MM.1S (cell line): Measurements from ENCODE around the gene DDB1.

Source experiments
- DNase-seq: peaks from one replicate; pipeline ENCODE4 v3.0.0-alpha.2; 2015
- H2AFZ ChIP-seq: fragments of 300-600 bp; sonication (generic); 2 replicates; pipeline ENCODE4 v1.6.0; 2016; ENCODE audit warnings: antibody characterized with exemption, low read length
- H3F3A ChIP-seq: fragments of 300-600 bp; sonication (generic); 2 replicates; pipeline ENCODE4 v1.6.1; 2016; ENCODE audit warnings: mild to moderate bottlenecking, antibody characterized with exemption, low read length, moderate library complexity, mixed read lengths; ENCODE audit not compliant: insufficient read depth
- H3K27ac ChIP-seq: fragments of 300-600 bp; sonication (generic); 2 replicates; pipeline ENCODE4 v1.5.1; 2016; ENCODE audit warnings: mild to moderate bottlenecking, low read length
- H3K27me3 ChIP-seq: fragments of 300-600 bp; sonication (generic); replicated peaks from 2 replicates; pipeline ENCODE4 v1.6.0; 2016; ENCODE audit warnings: low read length; ENCODE audit not compliant: insufficient read depth
- H3K36me3 ChIP-seq: fragments of 300-600 bp; sonication (generic); replicated peaks from 2 replicates; pipeline ENCODE4 v1.6.1; 2016; ENCODE audit warnings: mild to moderate bottlenecking, low read length, mixed read lengths; ENCODE audit not compliant: insufficient read depth
- H3K4me1 ChIP-seq: fragments of 300-600 bp; sonication (generic); 2 replicates; pipeline ENCODE4 v1.6.1; 2016; ENCODE audit warnings: low read length, mixed read lengths
- H3K4me2 ChIP-seq: fragments of 300-600 bp; sonication (generic); 2 replicates; pipeline ENCODE4 v1.6.0; 2016; ENCODE audit warnings: low read depth, low read length
- H3K4me3 ChIP-seq: fragments of 300-600 bp; sonication (generic); 2 replicates; pipeline ENCODE4 v1.5.1; 2016; ENCODE audit warnings: low read length, mixed read lengths
- H3K79me2 ChIP-seq: fragments of 300-600 bp; sonication (generic); 2 replicates; pipeline ENCODE4 v1.6.1; 2016; ENCODE audit warnings: mixed run types, low read length, mixed read lengths
- H3K9ac ChIP-seq: fragments of 300-600 bp; sonication (generic); 2 replicates; pipeline ENCODE4 v1.6.1; 2016; ENCODE audit warnings: low read length, mixed read lengths
- H3K9me2 ChIP-seq: fragments of 300-600 bp; sonication (generic); replicated peaks from 2 replicates; pipeline ENCODE4 v1.6.1; 2016; ENCODE audit warnings: mild to moderate bottlenecking, low read length, mixed read lengths; ENCODE audit not compliant: insufficient read depth
- H3K9me3 ChIP-seq: fragments of 300-600 bp; sonication (generic); replicated peaks from 2 replicates; pipeline ENCODE4 v1.6.1; 2016; ENCODE audit warnings: mild to moderate bottlenecking, low read length, mixed read lengths; ENCODE audit not compliant: insufficient read depth
- H4K20me1 ChIP-seq: fragments of 300-600 bp; sonication (generic); 2 replicates; pipeline ENCODE4 v1.6.1; 2016; ENCODE audit warnings: mild to moderate bottlenecking, low read length, moderate library complexity, mixed read lengths; ENCODE audit not compliant: insufficient read depth
- CTCF ChIP-seq: fragments of 300-600 bp; sonication (generic); IDR thresholded peaks from 2 replicates; pipeline ENCODE4 v1.5.1; 2016; ENCODE audit warnings: antibody characterized with exemption, low read length, mixed read lengths
- EZH2 ChIP-seq: fragments of 300-600 bp; sonication (generic); optimal IDR thresholded peaks from 2 replicates; pipeline ENCODE3; 2017; ENCODE audit warnings: low read depth, mild to moderate bottlenecking, antibody characterized with exemption, low read length, mixed read lengths
- EZH2phosphoT487 ChIP-seq: fragments of 300-600 bp; sonication (generic); IDR thresholded peaks from 2 replicates; pipeline ENCODE4 v1.6.1; 2018; ENCODE audit warnings: antibody characterized with exemption, low read length

DDB1 gene

DNA sequence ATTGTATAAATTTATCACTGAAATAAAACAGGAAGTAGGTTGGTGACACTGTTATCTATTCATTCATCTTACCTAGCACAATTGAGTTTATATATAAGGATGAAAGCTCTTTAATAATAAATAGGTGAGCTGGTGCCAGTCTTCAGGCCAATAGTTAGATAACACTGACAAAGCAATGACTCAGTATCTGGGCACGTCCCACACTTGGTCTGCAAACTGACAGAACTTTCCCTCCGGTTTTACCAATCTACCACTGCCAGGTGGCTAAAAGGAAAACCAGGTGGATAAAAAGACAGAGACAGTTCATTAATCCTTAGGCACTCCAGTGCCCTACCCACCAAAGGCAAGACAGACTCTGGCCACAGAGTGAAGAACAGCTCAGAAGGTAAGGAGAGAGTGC is 17.6 kb downstream of the DDB1 start:
- Histone ChIP-seq H3K27me3 (no peaks in the 10 kb centered on the region), H3K27ac (no peak overlapping the region), H3K79me2 (no peaks in the 10 kb centered on the region), H3F3A (no peaks in the 10 kb centered on the region), H3K9me3 (no peaks in the 10 kb centered on the region), H3K4me1 (no peaks in the 10 kb centered on the region), H3K9me2 (no peaks in the 10 kb centered on the region), H2AFZ (no peak overlapping the region), H3K4me2 (no peak overlapping the region), H3K9ac (no peak overlapping the region), H3K36me3 (peaks cover 23% of the 10 kb centered on the region), H3K4me3 (no peak overlapping the region), H4K20me1 (no peaks in the 10 kb centered on the region)
- DNase-seq, result no peak
- no peak for TF ChIP-seq EZH2phosphoT487
- no peak for TF ChIP-seq EZH2
- TF ChIP-seq CTCF, result no peak

- H3F3A ChIP-seq, result no peaks in the 10 kb centered on the region
- no peaks in the 10 kb centered on the region for H3K9me2 ChIP-seq
- H3K4me3 ChIP-seq, result no peak overlapping the region
- H3K9me3 ChIP-seq, result no peaks in the 10 kb centered on the region
- no peaks in the 10 kb centered on the region for H3K27me3 ChIP-seq
- H3K36me3 ChIP-seq, result peaks cover 26% of the 10 kb centered on the region
- H4K20me1 ChIP-seq, result no peaks in the 10 kb centered on the region
- no peak for TF ChIP-seq EZH2
- TF ChIP-seq CTCF, result no peak
- TF ChIP-seq EZH2phosphoT487, result no peak
- no peaks in the 10 kb centered on the region for H3K79me2 ChIP-seq
- no peak overlapping the region for H2AFZ ChIP-seq
- no peak overlapping the region for H3K4me2 ChIP-seq
- no peaks in the 10 kb centered on the region for H3K4me1 ChIP-seq
- H3K9ac ChIP-seq, result no peak overlapping the region
- DNase-seq, result no peak
- H3K27ac ChIP-seq, result no peak overlapping the region
These were observed 22.2 kb downstream of the DDB1 start for GRCh38 chr11:61310749-61311148.

DNA sequence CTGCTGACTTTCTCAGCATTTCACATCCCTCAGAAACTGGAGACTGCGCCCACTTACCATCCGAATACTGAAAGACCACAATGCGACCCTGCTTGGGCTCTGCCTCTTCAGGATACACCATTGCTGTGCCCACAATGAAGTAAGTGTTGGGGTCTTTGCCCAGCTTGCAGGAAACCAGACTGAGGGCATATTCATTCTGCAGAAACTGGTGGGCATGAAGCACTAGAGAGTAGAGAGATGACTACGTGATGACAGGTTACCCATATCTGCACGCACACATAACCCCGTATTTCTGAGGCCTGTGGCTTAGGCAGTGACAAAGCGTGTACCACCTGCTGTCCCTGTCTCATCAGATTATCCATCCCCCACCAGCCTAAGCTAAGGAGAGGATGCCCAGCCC is 23.2 kb downstream of the DDB1 start:
- no peak overlapping the region for H3K27ac ChIP-seq
- H3K4me1 ChIP-seq, result no peaks in the 10 kb centered on the region
- DNase-seq, result no peak
- H3K9me3 ChIP-seq, result no peaks in the 10 kb centered on the region
- no peak overlapping the region for H3K4me3 ChIP-seq
- H2AFZ ChIP-seq, result no peak overlapping the region
- no peak overlapping the region for H3K4me2 ChIP-seq
- no peaks in the 10 kb centered on the region for H3K79me2 ChIP-seq
- H3K9me2 ChIP-seq, result no peaks in the 10 kb centered on the region
- H3K36me3 ChIP-seq, result peaks cover 26% of the 10 kb centered on the region
- TF ChIP-seq EZH2 (no peak), CTCF (no peak), EZH2phosphoT487 (no peak)
- H3K9ac ChIP-seq, result no peak overlapping the region
- H3F3A ChIP-seq, result no peaks in the 10 kb centered on the region
- H3K27me3 ChIP-seq, result no peaks in the 10 kb centered on the region
- H4K20me1 ChIP-seq, result no peaks in the 10 kb centered on the region

GRCh38 chr11:61309141-61309540 is 23.8 kb downstream of the DDB1 start:
- Histone ChIP-seq H3K36me3 (peaks cover 22% of the 10 kb centered on the region), H3K27me3 (no peaks in the 10 kb centered on the region), H4K20me1 (no peaks in the 10 kb centered on the region), H3K9ac (no peak overlapping the region), H3K4me3 (no peak overlapping the region), H3K79me2 (no peaks in the 10 kb centered on the region), H3K4me1 (no peaks in the 10 kb centered on the region), H3K9me2 (no peaks in the 10 kb centered on the region), H3K27ac (no peak overlapping the region), H3F3A (no peaks in the 10 kb centered on the region), H2AFZ (no peak overlapping the region), H3K9me3 (no peaks in the 10 kb centered on the region), H3K4me2 (no peak overlapping the region)
- TF ChIP-seq CTCF (no peak), EZH2phosphoT487 (no peak), EZH2 (no peak)
- no peak for DNase-seq
